Measurements from ENCODE around the gene KCNQ1. TPM values are rescaled to one million over a fixed set of nuclear protein-coding genes. Genes with fewer than 3 reads are reported as not detected.
A peak's percentile ranks its signal among the peaks of the same experiment; 100 is the strongest.

KCNQ1 gene
- total RNA-seq, 2 donors from 2014 or later: 51.4 to 55.8 TPM

GRCh38 chr11:2566223-2567025 is 121.6 kb downstream of the KCNQ1 start:
- H3K9ac ChIP-seq (ENCODE audit: low read depth in 2 of 2, low read length in 2 of 2): no peak overlapping the region
- DNase-seq: peak; percentile 76
- H3K27ac ChIP-seq: no peak overlapping the region
- no peaks in the 10 kb centered on the region for H3K4me1 ChIP-seq
- TF ChIP-seq CTCF (IDR thresholded peaks at IDR 0.05): no peak
- H3K9me3 ChIP-seq: no peaks in the 10 kb centered on the region
- intact Hi-C loops (cut with DNase I): no loop called here
- no peaks in the 10 kb centered on the region for H3K27me3 ChIP-seq
- H3K36me3 ChIP-seq: no peaks in the 10 kb centered on the region
- H3K4me3 ChIP-seq: no peak overlapping the region

GRCh38 chr11:2567026-2567671 is 122.3 kb downstream of the KCNQ1 start:
- H3K27me3 ChIP-seq: no peaks in the 10 kb centered on the region
- H3K4me1 ChIP-seq: no peaks in the 10 kb centered on the region
- intact Hi-C loops (cut with DNase I): no loop called here
- H3K9ac ChIP-seq (ENCODE audit: low read depth in 2 of 2, low read length in 2 of 2): peak overlapping the region in 1 of 2 donors; percentile 12
- no peak overlapping the region for H3K4me3 ChIP-seq
- DNase-seq: no peak
- no peak overlapping the region for H3K27ac ChIP-seq
- TF ChIP-seq CTCF (IDR thresholded peaks at IDR 0.05): no peak
- no peaks in the 10 kb centered on the region for H3K9me3 ChIP-seq
- no peaks in the 10 kb centered on the region for H3K36me3 ChIP-seq

GRCh38 chr11:2569321-2569721 is 124.5 kb downstream of the KCNQ1 start:
- DNase-seq: no peak
- Histone ChIP-seq H3K27ac (no peak overlapping the region), H3K9ac (ENCODE audit: low read depth in 2 of 2, low read length in 2 of 2) (no peak overlapping the region), H3K4me3 (no peak overlapping the region), H3K27me3 (no peaks in the 10 kb centered on the region), H3K4me1 (no peaks in the 10 kb centered on the region), H3K9me3 (no peaks in the 10 kb centered on the region), H3K36me3 (no peaks in the 10 kb centered on the region)
- intact Hi-C loops (cut with DNase I): no loop called here
- TF ChIP-seq CTCF (IDR thresholded peaks at IDR 0.05): no peak

- Histone ChIP-seq H3K9me3 (no peaks in the 10 kb centered on the region), H3K9ac (ENCODE audit: low read depth in 2 of 2, low read length in 2 of 2) (no peak overlapping the region), H3K4me1 (no peaks in the 10 kb centered on the region), H3K4me3 (no peak overlapping the region), H3K27ac (no peak overlapping the region), H3K27me3 (no peaks in the 10 kb centered on the region), H3K36me3 (no peaks in the 10 kb centered on the region)
- TF ChIP-seq CTCF (IDR thresholded peaks at IDR 0.05): no peak
- DNase-seq: no peak
- intact Hi-C loops (cut with DNase I): no loop called here
Measured at GRCh38 chr11:2569731-2570210, 125.0 kb downstream of the KCNQ1 start.

GRCh38 chr11:2570211-2570811 is 125.5 kb downstream of the KCNQ1 start:
- H3K27me3 ChIP-seq: no peaks in the 10 kb centered on the region
- H3K36me3 ChIP-seq: no peaks in the 10 kb centered on the region
- no peak overlapping the region for H3K4me3 ChIP-seq
- no peak for TF ChIP-seq CTCF (IDR thresholded peaks at IDR 0.05)
- H3K27ac ChIP-seq: no peak overlapping the region
- no peaks in the 10 kb centered on the region for H3K9me3 ChIP-seq
- intact Hi-C loops (cut with DNase I): no loop called here
- no peak overlapping the region for H3K9ac ChIP-seq (ENCODE audit: low read depth in 2 of 2, low read length in 2 of 2)
- H3K4me1 ChIP-seq: peaks cover 5% of the 10 kb centered on the region
- no peak for DNase-seq
